GM10266 (cell line): ENCODE data around the gene MIEF1.

Experiments used
- DNase-seq: peaks from one replicate; pipeline ENCODE4 v3.0.0; 2012; ENCODE audit errors: extremely low spot score
- TF ChIP-seq, protein P1 (sequence below): IDR thresholded peaks from 2 replicates; pipeline ENCODE4 v1.5.1; 2012; ENCODE audit warnings: mild to moderate bottlenecking, low read depth; ENCODE audit not compliant: control insufficient read depth, insufficient read depth; ENCODE audit errors: missing control alignments

Gene MIEF1

DNA sequence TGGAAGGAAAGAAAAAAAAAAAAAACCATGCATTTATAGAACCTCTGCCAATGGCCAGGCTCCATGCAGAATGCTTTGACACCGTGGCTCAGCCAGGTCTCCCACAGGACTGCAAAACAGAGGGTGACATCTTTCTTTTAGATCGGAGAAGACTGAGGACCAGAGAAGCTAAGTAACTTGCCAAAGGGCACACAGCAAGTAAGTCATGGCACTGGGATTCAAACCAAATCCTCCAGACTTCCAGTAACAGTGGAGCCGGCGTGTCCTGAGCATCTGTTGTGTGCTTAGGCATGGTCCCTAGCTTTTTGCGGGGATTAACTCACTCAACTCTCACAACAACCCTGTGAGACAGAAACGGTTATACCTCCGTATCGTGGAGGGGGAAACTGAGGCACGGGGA lies 24.5 kb upstream of the MIEF1 start:
- TF ChIP-seq, protein P1, sequence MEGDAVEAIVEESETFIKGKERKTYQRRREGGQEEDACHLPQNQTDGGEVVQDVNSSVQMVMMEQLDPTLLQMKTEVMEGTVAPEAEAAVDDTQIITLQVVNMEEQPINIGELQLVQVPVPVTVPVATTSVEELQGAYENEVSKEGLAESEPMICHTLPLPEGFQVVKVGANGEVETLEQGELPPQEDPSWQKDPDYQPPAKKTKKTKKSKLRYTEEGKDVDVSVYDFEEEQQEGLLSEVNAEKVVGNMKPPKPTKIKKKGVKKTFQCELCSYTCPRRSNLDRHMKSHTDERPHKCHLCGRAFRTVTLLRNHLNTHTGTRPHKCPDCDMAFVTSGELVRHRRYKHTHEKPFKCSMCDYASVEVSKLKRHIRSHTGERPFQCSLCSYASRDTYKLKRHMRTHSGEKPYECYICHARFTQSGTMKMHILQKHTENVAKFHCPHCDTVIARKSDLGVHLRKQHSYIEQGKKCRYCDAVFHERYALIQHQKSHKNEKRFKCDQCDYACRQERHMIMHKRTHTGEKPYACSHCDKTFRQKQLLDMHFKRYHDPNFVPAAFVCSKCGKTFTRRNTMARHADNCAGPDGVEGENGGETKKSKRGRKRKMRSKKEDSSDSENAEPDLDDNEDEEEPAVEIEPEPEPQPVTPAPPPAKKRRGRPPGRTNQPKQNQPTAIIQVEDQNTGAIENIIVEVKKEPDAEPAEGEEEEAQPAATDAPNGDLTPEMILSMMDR: no peak
- DNase-seq: no peak

DNA sequence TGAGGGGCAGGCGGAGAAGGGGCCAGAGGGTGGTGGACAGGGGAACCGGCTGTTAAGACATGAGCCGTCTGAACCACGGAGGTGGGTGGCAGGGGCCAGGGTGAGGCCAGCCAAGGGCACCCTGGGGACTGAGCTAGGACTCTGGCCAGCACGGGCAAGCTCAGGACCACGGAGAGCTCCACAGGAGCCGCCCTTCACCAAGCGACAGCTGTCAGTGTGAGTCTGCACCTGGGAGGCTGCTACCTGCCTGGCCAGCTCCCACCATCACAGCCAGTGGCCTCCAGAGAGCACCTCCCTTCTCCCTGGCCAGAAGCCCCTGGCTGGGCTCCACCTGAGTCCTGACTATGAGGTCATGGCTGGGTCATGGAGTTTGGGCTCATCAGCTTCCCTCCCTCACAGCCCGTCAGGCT lies 23.6 kb upstream of the MIEF1 start:
- DNase-seq: no peak
- TF ChIP-seq, protein P1: no peak

DNA sequence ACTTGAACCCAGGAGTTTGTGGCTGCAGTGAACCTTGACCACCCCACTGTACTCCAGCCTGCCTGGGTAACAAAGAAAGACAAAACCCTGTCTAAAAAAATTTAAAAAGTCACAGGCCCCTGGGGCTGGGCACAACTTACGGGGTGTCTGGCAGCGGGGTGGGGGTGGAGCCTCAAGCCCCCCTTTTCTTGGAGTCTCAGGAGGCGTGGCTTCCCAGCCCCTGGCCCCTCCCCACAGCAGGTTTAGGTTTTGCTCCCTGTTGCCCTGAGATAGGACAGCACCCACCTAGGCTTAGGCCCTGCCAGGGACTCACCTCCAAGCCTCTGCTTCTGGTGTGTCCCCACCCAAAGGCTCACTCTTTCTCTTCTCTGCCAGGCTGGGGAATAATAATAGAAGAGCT lies 22.8 kb upstream of the MIEF1 start:
- DNase-seq: no peak
- TF ChIP-seq, protein P1: no peak

DNA sequence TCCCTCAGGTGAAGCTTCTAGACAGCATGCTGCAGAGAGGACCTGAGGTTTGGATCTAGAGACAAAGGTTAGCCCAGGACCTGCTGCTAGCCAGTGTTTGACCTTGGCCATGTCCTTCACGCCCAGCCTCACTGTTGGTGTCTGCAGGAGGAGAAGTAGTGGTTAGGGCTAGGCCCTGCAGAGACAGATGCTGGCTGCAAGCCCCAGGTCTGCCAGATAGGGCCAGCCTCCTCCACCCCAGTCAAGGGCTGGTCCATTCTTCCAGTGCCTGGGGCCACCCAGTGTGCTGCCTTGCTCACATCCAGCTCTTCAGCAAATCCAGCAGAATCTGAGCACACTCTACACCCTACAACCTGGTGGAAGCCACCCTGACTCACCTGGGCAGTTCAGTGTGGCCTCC lies 21.5 kb upstream of the MIEF1 start:
- TF ChIP-seq, protein P1: no peak
- no peak for DNase-seq

DNA sequence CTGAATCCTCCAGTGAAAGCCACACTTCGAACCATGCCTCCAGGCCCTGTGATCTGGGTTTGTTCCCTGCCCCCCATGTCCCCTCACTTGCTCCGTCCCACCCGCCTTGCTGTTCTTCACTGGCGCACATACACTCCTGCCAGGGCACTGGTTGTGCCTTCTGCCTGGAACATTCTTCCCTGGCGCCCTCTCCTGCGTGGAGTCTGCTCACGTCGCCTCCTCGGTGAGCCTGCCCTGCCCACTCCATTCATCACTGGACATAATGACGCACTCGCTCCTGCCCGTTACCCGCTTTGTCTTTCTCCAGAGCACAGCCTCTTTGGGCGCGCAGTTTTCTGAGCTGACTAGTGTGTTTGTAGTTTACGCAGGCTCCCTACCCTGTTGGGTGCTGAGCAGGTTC lies 21.0 kb upstream of the MIEF1 start:
- DNase-seq: no peak
- TF ChIP-seq, protein P1: no peak

DNA sequence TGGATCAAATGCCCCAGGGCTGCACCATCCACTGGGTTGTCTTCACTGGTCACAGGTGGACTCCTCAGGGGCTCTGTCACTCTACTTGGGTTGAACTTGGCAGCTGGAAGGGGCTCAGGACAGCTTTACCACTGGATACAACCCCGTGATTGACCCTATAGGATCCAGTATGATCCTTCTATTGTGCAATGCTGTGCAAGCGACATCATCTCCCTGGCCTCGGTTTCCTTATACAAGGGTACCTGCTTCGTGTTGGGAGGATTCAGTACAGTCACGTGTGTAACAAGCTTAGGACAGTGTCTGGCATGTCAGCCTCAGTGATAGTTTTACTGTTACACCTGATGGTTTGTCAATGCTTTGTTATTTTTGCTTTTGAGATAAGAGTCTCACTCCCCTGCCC lies 20.5 kb upstream of the MIEF1 start:
- no peak for DNase-seq
- TF ChIP-seq, protein P1: no peak

DNA sequence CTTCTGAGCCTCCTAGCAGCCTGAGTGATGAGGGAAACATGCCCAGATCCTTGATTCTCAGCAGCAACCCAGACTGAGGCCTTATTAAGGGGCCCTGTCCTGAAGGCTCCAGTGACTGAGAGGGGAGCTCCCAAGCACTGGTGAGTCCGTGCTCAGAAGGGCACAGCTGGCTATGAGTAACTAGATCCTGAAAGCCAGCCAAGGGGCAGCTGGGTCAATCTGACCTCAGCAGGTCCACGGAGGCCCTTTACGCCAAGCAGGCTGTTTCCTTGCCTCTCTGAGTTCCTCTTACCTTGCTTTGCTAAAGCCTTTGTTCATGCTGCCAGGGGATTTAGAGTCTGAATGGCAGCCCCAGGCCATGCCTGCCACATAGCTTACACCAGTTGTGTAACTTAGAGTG lies 19.3 kb upstream of the MIEF1 start:
- DNase-seq: no peak
- TF ChIP-seq, protein P1: no peak
